Naive thymus-derived CD4-positive, alpha-beta T cell (primary cell): Measurements from ENCODE around the gene EVL. TPM values are rescaled to one million over a fixed set of nuclear protein-coding genes. Genes with fewer than 3 reads are reported as not detected.

Experiments used
- ATAC-seq: fragments of 150-1000 bp; cut with Tn5 transposase; 2 replicates; pipeline ENCODE4 v1.10.0; 2021; ENCODE audit warnings: mild to moderate bottlenecking, moderate library complexity
- CTCF ChIA-PET: fragments of 350-600 bp; sonication (Branson Sonifier 250); formaldehyde crosslinking; loops from one replicate; lab custom pipeline; 2021; ENCODE audit warnings: antibody characterized with exemption; lab: Charles Lee
- POLR2A ChIA-PET: fragments of 350-600 bp; sonication (Branson Sonifier 250); formaldehyde crosslinking; loops from one replicate; lab custom pipeline; 2021; ENCODE audit warnings: antibody characterized with exemption, inconsistent platforms; lab: Charles Lee
- DNase-seq, 9 donors: peaks; one replicate each; pipeline versions ENCODE4 v3.0.0 to v3.0.0-alpha.2; 2020 to 2022; ENCODE audit warnings: mixed read lengths in 1 of 9
- H3K27ac ChIP-seq: one replicate; pipeline ENCODE4 v1.7.0; 2013; ENCODE audit warnings: mild to moderate bottlenecking, low read depth, low read length, moderate library complexity
- H3K27me3 ChIP-seq, 2 donors: one replicate each; pipeline ENCODE4 v1.7.0; 2013; ENCODE audit warnings: low read length in 2 of 2, mild to moderate bottlenecking in 2 of 2, moderate library complexity in 2 of 2; ENCODE audit not compliant: control insufficient read depth in 2 of 2, insufficient read depth in 2 of 2
- H3K36me3 ChIP-seq, 3 experiments: 1 replicate in 2 of 3; 2 replicates in 1 of 3; pipeline ENCODE4 v1.7.0; 2013; ENCODE audit warnings: low read length in 3 of 3, mild to moderate bottlenecking in 3 of 3, moderate library complexity in 1 of 3; ENCODE audit not compliant: insufficient read depth in 3 of 3, control insufficient read depth in 2 of 3
- H3K4me1 ChIP-seq, 2 donors: one replicate each; pipeline ENCODE4 v1.7.0; 2013; ENCODE audit warnings: low read length in 2 of 2, mild to moderate bottlenecking in 2 of 2, moderate library complexity in 1 of 2; ENCODE audit not compliant: control insufficient read depth in 2 of 2, insufficient read depth in 2 of 2
- H3K4me3 ChIP-seq: 2 replicates; pipeline ENCODE4 v1.7.0; 2013; ENCODE audit warnings: mild to moderate bottlenecking, low read length
- H3K9me3 ChIP-seq, 3 experiments: 1 replicate in 2 of 3; 2 replicates in 1 of 3; pipeline ENCODE4 v1.7.0; 2013; ENCODE audit warnings: low read length in 3 of 3; ENCODE audit not compliant: control insufficient read depth in 2 of 3
- H3K27ac Mint-ChIP-seq, 9 donors: one replicate each; pipeline ENCODE4 v1.8.0; 2020 to 2022; ENCODE audit warnings: mixed read lengths in 9 of 9, mild to moderate bottlenecking in 8 of 9, moderate library complexity in 5 of 9, inconsistent platforms in 2 of 9
- H3K27me3 Mint-ChIP-seq, 5 donors: one replicate each; pipeline ENCODE4 v1.8.0; 2021 to 2022; ENCODE audit warnings: mixed read lengths in 5 of 5, mild to moderate bottlenecking in 1 of 5
- H3K36me3 Mint-ChIP-seq, 5 donors: one replicate each; pipeline ENCODE4 v1.8.0; 2020 to 2022; ENCODE audit warnings: mixed read lengths in 5 of 5, mild to moderate bottlenecking in 3 of 5, inconsistent platforms in 1 of 5
- H3K4me1 Mint-ChIP-seq, 7 donors: one replicate each; pipeline ENCODE4 v1.8.0; 2020 to 2022; ENCODE audit warnings: mixed read lengths in 7 of 7, mild to moderate bottlenecking in 3 of 7, inconsistent platforms in 1 of 7
- H3K4me3 Mint-ChIP-seq, 10 donors: one replicate each; pipeline ENCODE4 v1.8.0; 2020 to 2022; ENCODE audit warnings: mild to moderate bottlenecking in 10 of 10, mixed read lengths in 10 of 10, moderate library complexity in 6 of 10, inconsistent platforms in 2 of 10
- H3K9me3 Mint-ChIP-seq, 11 donors: one replicate each; pipeline ENCODE4 v1.8.0; 2020 to 2022; ENCODE audit warnings: mixed read lengths in 11 of 11, mild to moderate bottlenecking in 4 of 11, inconsistent platforms in 1 of 11, moderate library complexity in 1 of 11
- intact Hi-C, 2 donors: fragments of 100-400 bp; cut with micrococcal nuclease; formaldehyde crosslinking; loops; one replicate each; pipeline ENCODE4 v1.15.1; 2023
- microRNA-seq: library from miRNA; unstranded; fragments of <30 nt; microRNA quantifications from one replicate; pipeline ENCODE4 v1.2.0, GENCODE V29; 2022; ENCODE audit warnings: borderline microRNAs expressed
- polyA plus RNA-seq, 2 donors: library from polyadenylated mRNA; unstranded; fragments of 300-500 nt; fragmentation: Illumina TruSeq; gene quantifications; one replicate each; pipeline ENCODE4 v1.2.3, GENCODE V29; 2021
- total RNA-seq, 6 experiments: library from RNA in 5 of 6; stranded (reverse) in 5 of 6; gene quantifications; 1 replicate in 5 of 6; 2 replicates in 1 of 6; pipeline ENCODE4 v1.2.3 and lab custom pipeline; 2021 to 2026

EVL gene
- total and polyA plus RNA-seq, 7 experiments from 2014 or later = 163 to 1,469 (median 936) TPM

GRCh38 chr14:100192672-100193416 is 127.6 kb downstream of the EVL start:
- peak overlapping the region; percentile 84 to 95 (median 93) for H3K27ac Mint-ChIP-seq
- no peaks in the 10 kb centered on the region for H3K27me3 Mint-ChIP-seq
- Histone ChIP-seq H3K27ac (peak overlapping the region; percentile 74), H3K4me3 (peak overlapping the region; percentile 56), H3K4me1 (peaks cover 6 to 13% of the 10 kb centered on the region in 2 donors), H3K9me3 (no peaks in the 10 kb centered on the region), H3K27me3 (no peaks in the 10 kb centered on the region), H3K36me3 (no peaks in the 10 kb centered on the region)
- H3K36me3 Mint-ChIP-seq = no peaks in the 10 kb centered on the region
- H3K4me3 Mint-ChIP-seq = peak overlapping the region; percentile 25 to 80 (median 60)
- intact Hi-C loops = loop anchor here (1.0 to 2.0 kb wide), 18 partner anchors 21 to 510 kb away; partner anchors contain the start of genes DEGS2 (in 2 of the 2), EVL (in 1 of the 2) and WDR25 (in 1 of the 2)
- no peaks in the 10 kb centered on the region for H3K9me3 Mint-ChIP-seq
- peak; percentile 99 for ATAC-seq
- ChIA-PET POLR2A (interaction anchor here (0.5 to 3.9 kb wide), 18 partner anchors 16 to 140 kb away, joined by 3 to 25 read pairs (median 4); partner anchors contain the start of gene EVL), CTCF (interaction anchor here (0.5 to 4.5 kb wide), 40 partner anchors 9 to 355 kb away, joined by 3 to 66 read pairs (median 4); partner anchors contain the start of gene EVL)
- DNase-seq = peak; percentile 98 to 100 (median 99)
- peaks cover 5 to 18% (median 15%) of the 10 kb centered on the region in 7 donors for H3K4me1 Mint-ChIP-seq

Small RNAs within 50 kb of the gene (microRNA-seq; reads per million reads assigned to microRNA genes)
- gene MIR151B (172 reads per million, percentile 60 among the genes with 10 or more reads in this experiment), gene MIR342 (29,445 reads per million, percentile 96 among the genes with 10 or more reads in this experiment)

Other genes with a start within 250 kb of the EVL start
- gene DEGS2, start 94.2 kb downstream of the EVL start, total RNA-seq = 1 to 10 TPM in 1 of 5 experiments, under 1 TPM in 3, not detected in 1; 0.19 to 1.0 (median 0.32) TPM
- gene DEGS2, start 94.2 kb downstream of the EVL start, polyA plus RNA-seq = 1 to 10 TPM in 1 of 2 donors, under 1 TPM in 1; 0.51 to 1.0 TPM
- 10 to 100 TPM; 65.8 to 99.7 (median 92.2) TPM for gene YY1, start 173.7 kb downstream of the EVL start, total RNA-seq
- gene YY1, start 173.7 kb downstream of the EVL start, polyA plus RNA-seq = 10 to 100 TPM; 15.2 to 18.0 TPM
- 10 to 100 TPM in 3 of 5 experiments, 1 to 10 TPM in 2; 5.9 to 25.6 (median 10.4) TPM for gene SLC25A29, start 241.0 kb downstream of the EVL start, total RNA-seq
- 1 to 10 TPM in 1 of 2 donors, under 1 TPM in 1; 0.38 to 5.3 TPM for gene SLC25A29, start 241.0 kb downstream of the EVL start, polyA plus RNA-seq